ENCODE data around the gene CHMP6.

Gene CHMP6

DNA sequence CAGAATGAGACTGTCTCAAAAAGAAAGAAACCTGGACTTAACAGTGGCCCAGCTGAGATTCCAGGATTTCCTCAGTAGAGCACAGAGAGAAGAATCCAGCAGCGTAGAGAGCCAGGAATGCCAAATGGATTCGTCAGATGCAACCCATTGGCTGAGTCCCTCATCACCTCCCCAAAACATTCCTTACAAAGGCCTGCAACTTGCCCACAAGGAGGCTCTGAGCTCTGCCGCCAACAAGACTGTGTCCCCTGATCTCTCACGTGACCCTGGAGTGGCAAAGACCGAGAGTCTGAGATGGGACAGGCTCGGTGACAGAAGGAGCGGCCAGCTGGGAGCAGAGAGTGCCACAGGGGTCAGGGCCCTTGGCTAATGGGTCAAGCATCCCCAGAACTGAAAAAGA is 6.9 kb upstream of the CHMP6 start:
- no peak overlapping the region for H3K9ac ChIP-seq (ENCODE audit: low read depth, low read length, poor library complexity, severe bottlenecking)
- no peak overlapping the region for H2AFZ ChIP-seq (ENCODE audit: low read length)

DNA sequence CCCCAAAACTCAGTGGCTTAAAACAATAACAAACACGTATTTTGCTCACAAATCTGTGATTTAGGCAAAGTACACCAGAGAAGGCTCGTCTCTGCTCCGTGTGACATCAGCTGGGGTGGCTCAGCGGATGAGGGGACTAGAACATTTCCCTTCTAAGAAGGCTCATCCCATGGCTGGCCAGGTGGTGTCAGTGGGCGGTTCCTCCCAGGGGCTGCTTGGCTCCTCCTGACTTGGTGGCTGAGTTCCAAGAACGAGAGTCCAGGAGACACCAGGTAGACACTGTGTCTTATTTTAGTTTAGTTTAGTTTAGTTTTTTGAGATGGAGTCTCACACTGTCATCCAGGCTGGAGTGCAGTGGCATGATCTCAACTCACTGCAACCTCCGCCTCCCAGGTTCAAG is 5.6 kb upstream of the CHMP6 start:
- Histone ChIP-seq H3K4me2 (ENCODE audit: low read depth, low read length, poor library complexity, severe bottlenecking) (no peak overlapping the region), H3F3A (ENCODE audit: low read depth) (no peaks in the 10 kb centered on the region), H3K79me2 (ENCODE audit: insufficient read depth, low read length) (no peaks in the 10 kb centered on the region), H3K9me2 (replicated peaks; ENCODE audit: low read depth, low read length) (no peaks in the 10 kb centered on the region), H3K9me3 (ENCODE audit: insufficient read depth, low read depth, low read length) (no peaks in the 10 kb centered on the region), H4K20me1 (ENCODE audit: insufficient read depth, low read length, poor library complexity, severe bottlenecking) (no peaks in the 10 kb centered on the region), H3K9ac (ENCODE audit: low read depth, low read length, poor library complexity, severe bottlenecking) (no peak overlapping the region), H2AFZ (ENCODE audit: low read length) (no peak overlapping the region), H3K4me1 (ENCODE audit: insufficient read depth, low read length, poor library complexity, severe bottlenecking) (peaks cover 3% of the 10 kb centered on the region), H3K4me3 (ENCODE audit: low read length, poor library complexity, severe bottlenecking) (no peak overlapping the region), H3K36me3 (ENCODE audit: insufficient read depth, low read length) (no peaks in the 10 kb centered on the region), H3K27me3 (ENCODE audit: insufficient read depth, low read length, poor library complexity, severe bottlenecking) (no peaks in the 10 kb centered on the region)
- no peak for TF ChIP-seq EZH2phosphoT487 (IDR thresholded peaks at IDR 0.05; ENCODE audit: borderline replicate concordance)
- TF ChIP-seq, protein P1, sequence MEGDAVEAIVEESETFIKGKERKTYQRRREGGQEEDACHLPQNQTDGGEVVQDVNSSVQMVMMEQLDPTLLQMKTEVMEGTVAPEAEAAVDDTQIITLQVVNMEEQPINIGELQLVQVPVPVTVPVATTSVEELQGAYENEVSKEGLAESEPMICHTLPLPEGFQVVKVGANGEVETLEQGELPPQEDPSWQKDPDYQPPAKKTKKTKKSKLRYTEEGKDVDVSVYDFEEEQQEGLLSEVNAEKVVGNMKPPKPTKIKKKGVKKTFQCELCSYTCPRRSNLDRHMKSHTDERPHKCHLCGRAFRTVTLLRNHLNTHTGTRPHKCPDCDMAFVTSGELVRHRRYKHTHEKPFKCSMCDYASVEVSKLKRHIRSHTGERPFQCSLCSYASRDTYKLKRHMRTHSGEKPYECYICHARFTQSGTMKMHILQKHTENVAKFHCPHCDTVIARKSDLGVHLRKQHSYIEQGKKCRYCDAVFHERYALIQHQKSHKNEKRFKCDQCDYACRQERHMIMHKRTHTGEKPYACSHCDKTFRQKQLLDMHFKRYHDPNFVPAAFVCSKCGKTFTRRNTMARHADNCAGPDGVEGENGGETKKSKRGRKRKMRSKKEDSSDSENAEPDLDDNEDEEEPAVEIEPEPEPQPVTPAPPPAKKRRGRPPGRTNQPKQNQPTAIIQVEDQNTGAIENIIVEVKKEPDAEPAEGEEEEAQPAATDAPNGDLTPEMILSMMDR (conservative IDR thresholded peaks at IDR 0.05; ENCODE audit: low read length) = no peak

More for the DNA sequence above, 6.9 kb upstream of the CHMP6 start:
- Histone ChIP-seq H3K9me3 (ENCODE audit: insufficient read depth, low read depth, low read length) (no peaks in the 10 kb centered on the region), H3K27me3 (ENCODE audit: insufficient read depth, low read length, poor library complexity, severe bottlenecking) (no peaks in the 10 kb centered on the region), H3K36me3 (ENCODE audit: insufficient read depth, low read length) (no peaks in the 10 kb centered on the region), H3K4me3 (ENCODE audit: low read length, poor library complexity, severe bottlenecking) (no peak overlapping the region), H4K20me1 (ENCODE audit: insufficient read depth, low read length, poor library complexity, severe bottlenecking) (no peaks in the 10 kb centered on the region), H3K9me2 (replicated peaks; ENCODE audit: low read depth, low read length) (no peaks in the 10 kb centered on the region), H3K4me1 (ENCODE audit: insufficient read depth, low read length, poor library complexity, severe bottlenecking) (no peaks in the 10 kb centered on the region), H3K79me2 (ENCODE audit: insufficient read depth, low read length) (no peaks in the 10 kb centered on the region), H3K4me2 (ENCODE audit: low read depth, low read length, poor library complexity, severe bottlenecking) (no peak overlapping the region), H3F3A (ENCODE audit: low read depth) (no peaks in the 10 kb centered on the region)
- TF ChIP-seq, protein P1 (conservative IDR thresholded peaks at IDR 0.05; ENCODE audit: low read length) = no peak
- no peak for TF ChIP-seq EZH2phosphoT487 (IDR thresholded peaks at IDR 0.05; ENCODE audit: borderline replicate concordance)

DNA sequence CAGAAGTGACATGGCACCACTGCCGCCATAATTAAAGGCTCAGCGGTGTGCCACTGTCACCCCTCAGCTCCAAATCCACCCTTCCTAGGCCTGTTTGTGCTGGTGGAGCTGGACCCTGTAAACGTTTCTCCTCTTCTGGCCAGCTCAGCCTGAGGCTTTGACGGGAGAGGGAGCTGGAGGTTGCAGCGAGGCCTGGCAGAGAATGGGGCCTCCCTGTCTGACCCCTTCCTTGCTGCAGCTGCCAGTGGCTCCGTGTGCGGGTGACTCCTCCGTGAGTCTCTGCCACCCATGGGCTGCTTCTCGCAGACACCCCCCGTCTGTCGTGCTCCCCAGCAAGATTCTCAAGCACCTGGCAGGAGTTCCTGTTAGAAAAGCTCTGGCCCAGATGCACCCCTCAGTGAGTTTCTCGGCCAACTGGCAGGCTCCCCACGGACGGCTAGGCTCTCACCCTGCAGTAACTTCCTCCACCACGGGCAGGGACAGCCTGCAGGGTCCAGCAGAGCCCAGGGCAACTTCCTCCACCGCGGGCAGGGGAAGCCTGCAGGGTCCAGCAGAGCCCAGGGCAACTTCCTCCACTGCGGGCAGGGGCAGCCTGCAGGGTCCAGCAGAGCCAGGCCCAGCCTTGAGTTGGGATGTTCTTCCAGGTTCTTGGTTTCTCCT is 4.7 kb upstream of the CHMP6 start:
- Histone ChIP-seq H3K4me2 (ENCODE audit: low read depth, low read length, poor library complexity, severe bottlenecking) (no peak overlapping the region), H2AFZ (ENCODE audit: low read length) (no peak overlapping the region), H3K36me3 (ENCODE audit: insufficient read depth, low read length) (no peaks in the 10 kb centered on the region), H3K79me2 (ENCODE audit: insufficient read depth, low read length) (peaks cover 2% of the 10 kb centered on the region; the same call in 1 of the 2 replicates), H3K27me3 (ENCODE audit: insufficient read depth, low read length, poor library complexity, severe bottlenecking) (no peaks in the 10 kb centered on the region), H3F3A (ENCODE audit: low read depth) (no peaks in the 10 kb centered on the region), H3K4me1 (ENCODE audit: insufficient read depth, low read length, poor library complexity, severe bottlenecking) (peaks cover 4% of the 10 kb centered on the region), H3K9me3 (ENCODE audit: insufficient read depth, low read depth, low read length) (no peaks in the 10 kb centered on the region), H3K4me3 (ENCODE audit: low read length, poor library complexity, severe bottlenecking) (no peak overlapping the region), H3K9ac (ENCODE audit: low read depth, low read length, poor library complexity, severe bottlenecking) (no peak overlapping the region), H3K9me2 (replicated peaks; ENCODE audit: low read depth, low read length) (no peaks in the 10 kb centered on the region), H4K20me1 (ENCODE audit: insufficient read depth, low read length, poor library complexity, severe bottlenecking) (no peaks in the 10 kb centered on the region)
- TF ChIP-seq, protein P1 (conservative IDR thresholded peaks at IDR 0.05; ENCODE audit: low read length) = no peak
- no peak for TF ChIP-seq EZH2phosphoT487 (IDR thresholded peaks at IDR 0.05; ENCODE audit: borderline replicate concordance)
